HepG2 (cell line): ENCODE results near the gene FBF1. TPM values are rescaled to one million over a fixed set of nuclear protein-coding genes. Genes with fewer than 3 reads are reported as not detected.

Experiments used
- BCLAF1 ChIP-seq: fragments of 450-650 bp; IDR thresholded peaks from 2 replicates; pipeline ENCODE4 v1.6.1; 2017; ENCODE audit warnings: mild to moderate bottlenecking
- HNRNPL ChIP-seq: fragments of 200-400 bp; formaldehyde crosslinking; IDR thresholded peaks from 2 replicates; pipeline ENCODE4 v1.6.1; 2017; ENCODE audit warnings: mild to moderate bottlenecking, low read depth, low read length
- KAT8 ChIP-seq: IDR thresholded peaks from 2 replicates; pipeline ENCODE4 v1.6.1; 2016; ENCODE audit warnings: missing genetic modification reagents, missing compliant biosample characterization
- KLF9 ChIP-seq: IDR thresholded peaks from 2 replicates; pipeline ENCODE4 v1.6.1; 2016; ENCODE audit warnings: low read depth
- KMT2B ChIP-seq: IDR thresholded peaks from 2 replicates; pipeline ENCODE4 v1.6.1; 2016; ENCODE audit warnings: missing genetic modification reagents, missing compliant biosample characterization
- MTA3 ChIP-seq: sonication (generic); formaldehyde crosslinking; IDR thresholded peaks from 2 replicates; pipeline ENCODE4 v1.4.0; 2020; ENCODE audit warnings: missing genetic modification reagents
- SKIL ChIP-seq: sonication (generic); formaldehyde crosslinking; IDR thresholded peaks from 2 replicates; pipeline ENCODE4 v1.8.0; 2022; ENCODE audit warnings: missing genetic modification reagents, mild to moderate bottlenecking, moderate library complexity, borderline replicate concordance
- TOPORS ChIP-seq: sonication (generic); formaldehyde crosslinking; IDR thresholded peaks from 2 replicates; pipeline ENCODE4 v1.8.0; 2023; ENCODE audit warnings: mild to moderate bottlenecking, missing genetic modification reagents
- ZC3H4 ChIP-seq: sonication (generic); formaldehyde crosslinking; IDR thresholded peaks from 2 replicates; pipeline ENCODE4 v1.4.0; 2020; ENCODE audit warnings: missing genetic modification reagents, borderline replicate concordance
- ZNF292 ChIP-seq: sonication (generic); formaldehyde crosslinking; IDR thresholded peaks from 2 replicates; pipeline ENCODE4 v1.8.1; 2022; ENCODE audit warnings: mild to moderate bottlenecking, low read depth, missing genetic modification reagents, borderline replicate concordance
- ZNF331 ChIP-seq: sonication (generic); formaldehyde crosslinking; IDR thresholded peaks from 2 replicates; pipeline ENCODE4 v1.4.0; 2020; ENCODE audit warnings: missing genetic modification reagents
- ZNF543 ChIP-seq: sonication (generic); formaldehyde crosslinking; IDR thresholded peaks from 2 replicates; pipeline ENCODE4 v1.4.0; 2020; ENCODE audit warnings: mild to moderate bottlenecking, missing genetic modification reagents
- ZNF766 ChIP-seq: sonication (generic); formaldehyde crosslinking; IDR thresholded peaks from 2 replicates; pipeline ENCODE4 v1.5.0; 2020; ENCODE audit warnings: missing genetic modification reagents, borderline replicate concordance
- ZNF879 ChIP-seq: sonication (generic); formaldehyde crosslinking; IDR thresholded peaks from 2 replicates; pipeline ENCODE4 v1.8.1; 2023; ENCODE audit warnings: missing genetic modification reagents
- polyA plus RNA-seq, 8 experiments: library from polyadenylated mRNA; depleted of rRNA in 3 of 8; stranded (reverse) in 7 of 8; unstranded in 1 of 8; fragments of >200 nt; fragmentation: Illumina TruSeq in 4 of 8; extraction: Trizol in 4 of 8; gene quantifications; 2 replicates each; pipeline versions ENCODE4 v1.2.1 to v1.2.3, GENCODE V29; 2011 to 2016; ENCODE audit warnings: low read depth in 4 of 8, missing spikeins in 1 of 8, mixed read lengths in 1 of 8; ENCODE audit not compliant: insufficient read depth in 1 of 8
- total RNA-seq, 5 experiments: library from RNA; depleted of rRNA; stranded (reverse); fragments of >200 nt; fragmentation: Illumina TruSeq; extraction: Trizol; gene quantifications; 2 replicates each; pipeline ENCODE4 v1.2.3, GENCODE V29; 2016; ENCODE audit warnings: low read depth in 1 of 5
- TF ChIP-seq, protein P1 (sequence below), 2 experiments: fragments of 450-650 bp in 1 of 2; sonication (generic) in 1 of 2; formaldehyde crosslinking; IDR thresholded peaks; 2 replicates each; pipeline versions ENCODE4 v1.5.0 to v1.8.0; 2020 to 2022; ENCODE audit warnings: mild to moderate bottlenecking in 1 of 2, missing genetic modification reagents in 1 of 2
- TF ChIP-seq, protein P2 (sequence below): IDR thresholded peaks from 2 replicates; pipeline ENCODE4 v1.6.1; 2016; ENCODE audit warnings: control low read depth
- TF ChIP-seq, protein P3 (sequence below): IDR thresholded peaks from 2 replicates; pipeline ENCODE4 v1.6.1; 2016; ENCODE audit warnings: low read depth, control low read depth
- TF ChIP-seq, protein P4 (sequence below): sonication (generic); formaldehyde crosslinking; IDR thresholded peaks from 2 replicates; pipeline ENCODE4 v1.5.0; 2020; ENCODE audit warnings: mild to moderate bottlenecking, missing genetic modification reagents

Gene FBF1
- total and polyA plus RNA-seq, 2 of the 13 experiments (the other 11 are each of a cell fraction or from before 2014, with no cell fraction given) = 2.4 to 8.1 TPM

DNA sequence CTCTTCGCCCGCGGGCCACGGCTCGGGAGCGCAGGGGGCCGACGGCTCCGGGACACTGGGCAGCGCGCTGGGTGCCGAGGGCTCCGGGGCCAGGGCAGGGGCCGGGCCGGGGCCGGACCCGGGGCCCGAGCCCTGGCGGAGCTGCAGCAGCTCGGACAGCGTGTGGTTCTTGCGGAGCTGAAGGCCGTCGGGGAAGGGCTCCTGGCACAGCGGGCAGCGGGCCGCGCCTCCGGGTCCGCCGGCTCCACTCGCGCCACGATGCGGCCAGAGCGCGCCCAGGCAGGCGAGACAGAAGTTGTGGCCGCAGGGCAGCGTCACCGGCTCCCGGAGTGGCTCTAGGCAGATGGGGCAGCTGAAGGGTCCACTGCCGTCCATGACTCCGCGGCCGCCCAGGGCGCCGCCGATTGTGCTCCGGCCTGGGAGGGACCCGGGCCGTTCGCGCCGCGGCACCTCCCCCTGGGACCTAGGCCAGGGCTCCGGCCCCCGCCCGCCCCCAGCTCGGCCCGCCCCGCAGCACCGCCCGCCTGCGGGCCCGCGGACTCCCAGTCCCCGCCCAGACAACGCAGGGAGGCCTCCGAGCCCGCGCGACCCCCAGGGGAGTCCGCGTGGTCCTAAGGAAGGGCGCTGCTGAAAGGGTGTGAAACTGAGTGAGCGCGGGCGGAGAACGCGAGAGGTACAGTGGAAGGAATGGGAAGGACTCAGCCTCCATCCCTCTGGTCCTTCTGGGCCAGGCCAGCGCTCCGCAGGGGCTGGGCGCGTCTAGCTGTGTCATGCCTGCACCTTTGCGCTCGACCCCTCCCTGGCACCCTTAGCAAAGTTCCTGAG, 62.5 kb downstream of the FBF1 start, which contains the start of gene TRIM47 (continued):
- TF ChIP-seq ZNF331 (CRISPR knock-in tag) (peak; percentile 55), SKIL (CRISPR knock-in tag) (no peak), ZNF879 (CRISPR knock-in tag) (no peak), MTA3 (no peak), ZNF543 (CRISPR knock-in tag) (peak; percentile 78; the same call in 1 of the 2 replicates), KAT8 (CRISPR knock-in tag) (peak; percentile 46; the same call in 1 of the 2 replicates), KMT2B (CRISPR knock-in tag) (peak; percentile 66; the same call in 1 of the 2 replicates), ZNF292 (CRISPR knock-in tag) (peak; percentile 79; the same call in 1 of the 2 replicates), ZC3H4 (CRISPR knock-in tag) (peak; percentile 73; the same call in 1 of the 2 replicates), HNRNPL (peak; percentile 39; the same call in 1 of the 2 replicates), ZNF766 (no peak), KLF9 (CRISPR knock-in tag) (0 out of 2 replicates have a peak, but pooled peaks have one; percentile 43), TOPORS (CRISPR knock-in tag) (no peak), BCLAF1 (no peak)
- TF ChIP-seq, protein P1, sequence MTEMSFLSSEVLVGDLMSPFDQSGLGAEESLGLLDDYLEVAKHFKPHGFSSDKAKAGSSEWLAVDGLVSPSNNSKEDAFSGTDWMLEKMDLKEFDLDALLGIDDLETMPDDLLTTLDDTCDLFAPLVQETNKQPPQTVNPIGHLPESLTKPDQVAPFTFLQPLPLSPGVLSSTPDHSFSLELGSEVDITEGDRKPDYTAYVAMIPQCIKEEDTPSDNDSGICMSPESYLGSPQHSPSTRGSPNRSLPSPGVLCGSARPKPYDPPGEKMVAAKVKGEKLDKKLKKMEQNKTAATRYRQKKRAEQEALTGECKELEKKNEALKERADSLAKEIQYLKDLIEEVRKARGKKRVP (CRISPR knock-in tag; IDR thresholded peaks at IDR 0.05) = no peak
- TF ChIP-seq, protein P2, sequence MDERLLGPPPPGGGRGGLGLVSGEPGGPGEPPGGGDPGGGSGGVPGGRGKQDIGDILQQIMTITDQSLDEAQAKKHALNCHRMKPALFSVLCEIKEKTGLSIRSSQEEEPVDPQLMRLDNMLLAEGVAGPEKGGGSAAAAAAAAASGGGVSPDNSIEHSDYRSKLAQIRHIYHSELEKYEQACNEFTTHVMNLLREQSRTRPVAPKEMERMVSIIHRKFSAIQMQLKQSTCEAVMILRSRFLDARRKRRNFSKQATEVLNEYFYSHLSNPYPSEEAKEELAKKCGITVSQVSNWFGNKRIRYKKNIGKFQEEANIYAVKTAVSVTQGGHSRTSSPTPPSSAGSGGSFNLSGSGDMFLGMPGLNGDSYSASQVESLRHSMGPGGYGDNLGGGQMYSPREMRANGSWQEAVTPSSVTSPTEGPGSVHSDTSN (CRISPR knock-in tag) = no peak
- TF ChIP-seq, protein P3, sequence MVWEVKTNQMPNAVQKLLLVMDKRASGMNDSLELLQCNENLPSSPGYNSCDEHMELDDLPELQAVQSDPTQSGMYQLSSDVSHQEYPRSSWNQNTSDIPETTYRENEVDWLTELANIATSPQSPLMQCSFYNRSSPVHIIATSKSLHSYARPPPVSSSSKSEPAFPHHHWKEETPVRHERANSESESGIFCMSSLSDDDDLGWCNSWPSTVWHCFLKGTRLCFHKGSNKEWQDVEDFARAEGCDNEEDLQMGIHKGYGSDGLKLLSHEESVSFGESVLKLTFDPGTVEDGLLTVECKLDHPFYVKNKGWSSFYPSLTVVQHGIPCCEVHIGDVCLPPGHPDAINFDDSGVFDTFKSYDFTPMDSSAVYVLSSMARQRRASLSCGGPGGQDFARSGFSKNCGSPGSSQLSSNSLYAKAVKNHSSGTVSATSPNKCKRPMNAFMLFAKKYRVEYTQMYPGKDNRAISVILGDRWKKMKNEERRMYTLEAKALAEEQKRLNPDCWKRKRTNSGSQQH (CRISPR knock-in tag) = no peak; the same call in 1 of the 2 replicates
- TF ChIP-seq, protein P4, sequence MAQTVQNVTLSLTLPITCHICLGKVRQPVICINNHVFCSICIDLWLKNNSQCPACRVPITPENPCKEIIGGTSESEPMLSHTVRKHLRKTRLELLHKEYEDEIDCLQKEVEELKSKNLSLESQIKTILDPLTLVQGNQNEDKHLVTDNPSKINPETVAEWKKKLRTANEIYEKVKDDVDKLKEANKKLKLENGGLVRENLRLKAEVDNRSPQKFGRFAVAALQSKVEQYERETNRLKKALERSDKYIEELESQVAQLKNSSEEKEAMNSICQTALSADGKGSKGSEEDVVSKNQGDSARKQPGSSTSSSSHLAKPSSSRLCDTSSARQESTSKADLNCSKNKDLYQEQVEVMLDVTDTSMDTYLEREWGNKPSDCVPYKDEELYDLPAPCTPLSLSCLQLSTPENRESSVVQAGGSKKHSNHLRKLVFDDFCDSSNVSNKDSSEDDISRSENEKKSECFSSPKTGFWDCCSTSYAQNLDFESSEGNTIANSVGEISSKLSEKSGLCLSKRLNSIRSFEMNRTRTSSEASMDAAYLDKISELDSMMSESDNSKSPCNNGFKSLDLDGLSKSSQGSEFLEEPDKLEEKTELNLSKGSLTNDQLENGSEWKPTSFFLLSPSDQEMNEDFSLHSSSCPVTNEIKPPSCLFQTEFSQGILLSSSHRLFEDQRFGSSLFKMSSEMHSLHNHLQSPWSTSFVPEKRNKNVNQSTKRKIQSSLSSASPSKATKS = no peak; the same call in 1 of the 2 replicates
